Lower lobe of right lung (tissue), 2 donors: ENCODE results near the gene EAF2. TPM values are rescaled to one million over a fixed set of nuclear protein-coding genes. Genes with fewer than 3 reads are reported as not detected.

ENCODE experiments used
- ATAC-seq, 2 donors: fragments of 200-7000 bp; cut with Tn5 transposase; one replicate each; pipeline ENCODE4 v1.9.1; 2020 to 2022; ENCODE audit warnings: mild to moderate bottlenecking in 2 of 2, moderate library complexity in 2 of 2
- DNase-seq: peaks from one replicate; pipeline ENCODE4 v3.0.0-alpha.2; 2020
- H3K27ac ChIP-seq: fragments of 200-600 bp; one replicate; pipeline ENCODE4 v1.8.0; 2022
- H3K27me3 ChIP-seq: fragments of 200-600 bp; one replicate; pipeline ENCODE4 v1.8.0; 2022; ENCODE audit warnings: low read depth
- H3K36me3 ChIP-seq: fragments of 200-600 bp; one replicate; pipeline ENCODE4 v1.8.0; 2022; ENCODE audit warnings: mild to moderate bottlenecking
- H3K4me1 ChIP-seq: fragments of 200-600 bp; one replicate; pipeline ENCODE4 v1.8.0; 2022
- H3K4me3 ChIP-seq: fragments of 200-600 bp; one replicate; pipeline ENCODE4 v1.8.0; 2022; ENCODE audit warnings: mild to moderate bottlenecking
- H3K9me3 ChIP-seq: fragments of 200-600 bp; one replicate; pipeline ENCODE4 v1.8.0; 2022
- CTCF ChIP-seq: fragments of 200-600 bp; IDR thresholded peaks from one replicate; pipeline ENCODE4 v1.8.0; 2022; ENCODE audit warnings: antibody characterized with exemption, mild to moderate bottlenecking
- intact Hi-C: fragments of 100-400 bp; cut with DNase I; formaldehyde crosslinking; loops from one replicate; pipeline ENCODE4 v1.11.0; 2022
- total RNA-seq: library from RNA; stranded (reverse); fragmentation: NEBNext Ultra II Directional; extraction: Animal tissue kit (Norgen Biotek cat#: 25700); gene quantifications from one replicate; pipeline ENCODE4 v1.2.1, GENCODE V29; 2021
- donor health status: DM: no; HTN: yes; CAD: no; lungs with severe emphysema.

The EAF2 gene
- total RNA-seq, 1 donor from 2014 or later, result 7.3 TPM

GRCh38 chr3:121924734-121925133 lies 89.7 kb downstream of the EAF2 start:
- Histone ChIP-seq H3K4me1 (no peaks in the 10 kb centered on the region), H3K27ac (no peak overlapping the region), H3K36me3 (peaks cover 36% of the 10 kb centered on the region), H3K27me3 (no peaks in the 10 kb centered on the region), H3K4me3 (no peak overlapping the region), H3K9me3 (no peaks in the 10 kb centered on the region)
- no peak for TF ChIP-seq CTCF
- DNase-seq (no peak), ATAC-seq (peak in 1 of 2 donors; percentile 32)
- intact Hi-C loops, result no loop called here

GRCh38 chr3:121926380-121926779 lies 91.4 kb downstream of the EAF2 start:
- no peaks in the 10 kb centered on the region for H3K4me1 ChIP-seq
- peaks cover 47% of the 10 kb centered on the region for H3K36me3 ChIP-seq
- no peaks in the 10 kb centered on the region for H3K9me3 ChIP-seq
- no peak for TF ChIP-seq CTCF
- intact Hi-C loops, result no loop called here
- H3K27ac ChIP-seq, result no peak overlapping the region
- H3K4me3 ChIP-seq, result no peak overlapping the region
- no peak for ATAC-seq
- H3K27me3 ChIP-seq, result no peaks in the 10 kb centered on the region
- DNase-seq, result no peak

Other genes starting within 250 kb of the EAF2 start
- 0.09 TPM for gene FBXO40, start 241.8 kb upstream of the EAF2 start, total RNA-seq
- gene HCLS1, start 174.3 kb upstream of the EAF2 start, total RNA-seq, result 93.6 TPM
- gene GOLGB1, start 85.5 kb upstream of the EAF2 start, total RNA-seq, result 55.4 TPM
- gene IQCB1, start 149 bp upstream of the EAF2 start, total RNA-seq, result 19.6 TPM
- 63.6 TPM for gene SLC15A2, start 59.2 kb downstream of the EAF2 start, total RNA-seq
- 8.3 TPM for gene ILDR1, start 187.0 kb downstream of the EAF2 start, total RNA-seq
- gene CD86, start 220.2 kb downstream of the EAF2 start, total RNA-seq, result 29.5 TPM